Left lobe of liver (tissue), 2 donors: ENCODE data around the gene P2RY11. TPM values are rescaled to one million over a fixed set of nuclear protein-coding genes. Genes with fewer than 3 reads are reported as not detected.
A peak's percentile ranks its signal among the peaks of the same experiment; 100 is the strongest.

Experiments
- ATAC-seq: fragments of 200-7000 bp; cut with Tn5 transposase; one replicate; pipeline ENCODE4 v1.9.1; 2020; ENCODE audit warnings: mild to moderate bottlenecking, moderate library complexity
- DNase-seq: peaks from one replicate; pipeline ENCODE4 v3.0.0-alpha.2; 2020; ENCODE audit warnings: low spot score
- total RNA-seq: library from RNA; stranded (reverse); gene quantifications from one replicate; pipeline ENCODE4 v1.2.1, GENCODE V29; 2021
- donor health status: DM: no; HTN: no; CAD: no; lungs with moderate emphysema.
- donor health status: DM: no; HTN: yes; CAD: no.

P2RY11 gene
- 6.6 TPM for total RNA-seq

GRCh38 chr19:10111405-10111811 is at the start of gene P2RY11:
Gene P2RY11, plus strand, starts transcription at chr19:10111693. Its CDS starts 29 bp downstream, at chr19:10111722.
- DNase-seq, result no peak
- ATAC-seq, result no peak

- peak; percentile 28 for ATAC-seq
- DNase-seq, result no peak
Measured at GRCh38 chr19:10061717-10062310, 49.7 kb upstream of the P2RY11 start.

- no peak for ATAC-seq
- no peak for DNase-seq
Measured at GRCh38 chr19:10068205-10068604, 43.3 kb upstream of the P2RY11 start.

- ATAC-seq (no peak), DNase-seq (no peak)
Measured at GRCh38 chr19:10069046-10069445, 42.4 kb upstream of the P2RY11 start.

GRCh38 chr19:10070730-10071446 is 40.6 kb upstream of the P2RY11 start:
- ATAC-seq (peak; percentile 80), DNase-seq (peak; percentile 97)

- DNase-seq (no peak), ATAC-seq (peak; percentile 23)
Measured at GRCh38 chr19:10074153-10074552, 37.3 kb upstream of the P2RY11 start.

- no peak for DNase-seq
- no peak for ATAC-seq
Measured at GRCh38 chr19:10076535-10076934, 35.0 kb upstream of the P2RY11 start.

- peak; percentile 44 for ATAC-seq
- DNase-seq, result no peak
Measured at GRCh38 chr19:10078329-10078728, 33.2 kb upstream of the P2RY11 start.

GRCh38 chr19:10079031-10079453 is 32.5 kb upstream of the P2RY11 start:
- ATAC-seq, result peak; percentile 75

GRCh38 chr19:10083911-10084310 is 27.6 kb upstream of the P2RY11 start:
- ATAC-seq, result no peak
- no peak for DNase-seq

More at GRCh38 chr19:10079031-10079453, 32.5 kb upstream of the P2RY11 start:
- peak; percentile 72 for DNase-seq

- ATAC-seq (no peak), DNase-seq (no peak)
Measured at GRCh38 chr19:10084803-10085202, 26.7 kb upstream of the P2RY11 start.

GRCh38 chr19:10085641-10086590 is 25.6 kb upstream of the P2RY11 start, which contains the start of gene SHFL:
Gene SHFL, plus strand, starts transcription at chr19:10086317. Its CDS starts 111 bp downstream, at chr19:10086428.
- peak; percentile 87 for ATAC-seq

GRCh38 chr19:10086591-10087192 is 24.8 kb upstream of the P2RY11 start:
- DNase-seq (peak; percentile 81), ATAC-seq (peak; percentile 60)

More at GRCh38 chr19:10085641-10086590, 25.6 kb upstream of the P2RY11 start, which contains the start of gene SHFL:
- peak; percentile 87 for DNase-seq

GRCh38 chr19:10087296-10088061 is 24.0 kb upstream of the P2RY11 start:
- ATAC-seq (no peak), DNase-seq (no peak)

- ATAC-seq (no peak), DNase-seq (no peak)
Measured at GRCh38 chr19:10088949-10089554, 22.4 kb upstream of the P2RY11 start.

- ATAC-seq (peak; percentile 2), DNase-seq (peak; percentile 62)
Measured at GRCh38 chr19:10089801-10090375, 21.6 kb upstream of the P2RY11 start.

GRCh38 chr19:10091370-10091687 is 20.2 kb upstream of the P2RY11 start:
- ATAC-seq (no peak), DNase-seq (no peak)

- ATAC-seq (no peak), DNase-seq (peak; percentile 59)
Measured at GRCh38 chr19:10091895-10092641, 19.4 kb upstream of the P2RY11 start.
